Ovary (tissue), 9 donors: ENCODE results near the gene RSRC1. TPM values are rescaled to one million over a fixed set of nuclear protein-coding genes. Genes with fewer than 3 reads are reported as not detected.

Experiments
- DNase-seq, 5 donors: peaks; one replicate each; pipeline ENCODE4 v3.0.0-alpha.2; 2019 to 2020
- H3K27ac ChIP-seq, 2 donors: fragments of 200-600 bp; one replicate each; pipeline versions ENCODE4 v1.5.1 to v1.8.0; 2019 to 2022
- H3K27me3 ChIP-seq: fragments of 200-600 bp; one replicate; pipeline ENCODE4 v1.8.0; 2022
- H3K36me3 ChIP-seq: fragments of 200-600 bp; sonication (generic); one replicate; pipeline ENCODE4 v1.5.1; 2019
- H3K4me1 ChIP-seq: one replicate; pipeline ENCODE4 v1.8.1; 2013; ENCODE audit warnings: mild to moderate bottlenecking, moderate library complexity; ENCODE audit not compliant: insufficient read depth
- H3K4me3 ChIP-seq: fragments of 200-600 bp; sonication (generic); one replicate; pipeline ENCODE4 v1.5.1; 2017
- H3K9me3 ChIP-seq, 2 donors: fragments of 200-600 bp in 1 of 2; sonication (generic) in 1 of 2; one replicate each; pipeline versions ENCODE4 v1.5.1 to v1.8.1; 2013 to 2019; ENCODE audit warnings: mild to moderate bottlenecking in 1 of 2, moderate library complexity in 1 of 2
- CTCF ChIP-seq, 3 donors: fragments of 450-650 bp in 2 of 3; fragments of 200-600 bp in 1 of 3; IDR thresholded peaks; one replicate each; pipeline versions ENCODE4 v1.5.1 to v1.8.0; 2016 to 2022; ENCODE audit warnings: antibody characterized with exemption in 3 of 3, mild to moderate bottlenecking in 1 of 3
- EP300 ChIP-seq: sonication (generic); formaldehyde crosslinking; IDR thresholded peaks from one replicate; pipeline ENCODE4 v1.6.1; 2017; ENCODE audit warnings: antibody characterized with exemption
- POLR2A ChIP-seq: fragments of 450-650 bp; IDR thresholded peaks from one replicate; pipeline ENCODE4 v1.6.1; 2017; ENCODE audit warnings: antibody characterized with exemption, mild to moderate bottlenecking, moderate library complexity
- WGBS, 3 donors: extraction: QIAGEN DNeasy Blood & Tissue Kit in 1 of 3; methylation state at CpG; one replicate each; pipeline versions ENCODE4 v1.1.5 to v1.1.7; 2013 to 2017; 5-methylcytosine and 5-hydroxymethylcytosine counted together
- intact Hi-C, 4 donors: fragments of 100-400 bp; cut with DNase I; formaldehyde crosslinking; loops; one replicate each; pipeline versions ENCODE4 v1.11.0 to v1.15.1; 2022 to 2023
- polyA plus RNA-seq, 2 donors: library from polyadenylated mRNA; stranded (reverse); fragments of 200-250 nt in 1 of 2; fragments of 350-450 nt in 1 of 2; fragmentation: Illumina TruSeq in 1 of 2; extraction: RNeasy Lipid Tissue Mini Kit (QIAGEN cat#74804) in 1 of 2; gene quantifications; one replicate each; pipeline ENCODE4 v1.2.3, GENCODE V29; 2013 to 2014
- total RNA-seq, 7 donors: library from RNA; depleted of rRNA in 2 of 7; stranded (reverse); fragments of >200 nt in 2 of 7; fragmentation: NEBNext Ultra II Directional in 3 of 7; extraction: Animal tissue kit (Norgen Biotek cat#: 25700) in 3 of 7; gene quantifications; one replicate each; pipeline versions ENCODE4 v1.1.0 to v1.2.4, GENCODE V29; 2016 to 2023
- donor health status: DM: no; HTN: no; CAD: no; lungs with moderate emphysema.
- donor health status: DM: no; HTN: no; CAD: no.
- donor health status: Bipolar disorder and iron deficiency.
- donor health status: DM: yes; HTN: yes; CAD: no.
- donor health status: DM: no; HTN: no; CAD: no.
- donor health status: DM: yes; HTN: yes; CAD: no.

Gene RSRC1
- total and polyA plus RNA-seq, 9 donors, result 13.4 to 45.1 (median 31.8) TPM

- H3K9me3 ChIP-seq, result no peaks in the 10 kb centered on the region
- no peak for DNase-seq
- no peak overlapping the region for H3K27ac ChIP-seq
- no peaks in the 10 kb centered on the region for H3K36me3 ChIP-seq
- no peak overlapping the region for H3K4me3 ChIP-seq
- no peaks in the 10 kb centered on the region for H3K27me3 ChIP-seq
- 79 to 83% (median 81%) methylated on average over 4 of the region's 4 CpGs for WGBS, 3 donors
- H3K4me1 ChIP-seq, result no peaks in the 10 kb centered on the region
- intact Hi-C loops, result no loop called here
- TF ChIP-seq POLR2A (no peak), EP300 (no peak), CTCF (IDR thresholded peaks at IDR 0.05) (no peak)
Observed at GRCh38 chr3:158559504-158559903, 449.6 kb downstream of the RSRC1 start.

GRCh38 chr3:158560979-158561378 lies 451.1 kb downstream of the RSRC1 start:
- intact Hi-C loops, result no loop called here
- no peaks in the 10 kb centered on the region for H3K27me3 ChIP-seq
- no peak for DNase-seq
- H3K4me3 ChIP-seq, result no peak overlapping the region
- no peaks in the 10 kb centered on the region for H3K9me3 ChIP-seq
- no peak for TF ChIP-seq POLR2A
- TF ChIP-seq CTCF (IDR thresholded peaks at IDR 0.05), result no peak
- no peak for TF ChIP-seq EP300
- 92 to 100% (median 94%) methylated on average over 1 of the region's 1 CpG for WGBS, 3 donors
- H3K36me3 ChIP-seq, result no peaks in the 10 kb centered on the region
- H3K27ac ChIP-seq, result no peak overlapping the region
- no peaks in the 10 kb centered on the region for H3K4me1 ChIP-seq

GRCh38 chr3:158562674-158563073 lies 452.8 kb downstream of the RSRC1 start:
- H3K4me3 ChIP-seq, result no peak overlapping the region
- no peaks in the 10 kb centered on the region for H3K36me3 ChIP-seq
- H3K27ac ChIP-seq, result no peak overlapping the region
- no peaks in the 10 kb centered on the region for H3K4me1 ChIP-seq
- DNase-seq, result no peak
- no peaks in the 10 kb centered on the region for H3K27me3 ChIP-seq
- TF ChIP-seq POLR2A (no peak), CTCF (IDR thresholded peaks at IDR 0.05) (no peak), EP300 (no peak)
- WGBS, 3 donors, result 80 to 88% (median 81%) methylated on average over 5 of the region's 5 CpGs
- intact Hi-C loops, result no loop called here
- H3K9me3 ChIP-seq, result no peaks in the 10 kb centered on the region

- Histone ChIP-seq H3K36me3 (no peaks in the 10 kb centered on the region), H3K4me3 (no peak overlapping the region), H3K27me3 (no peaks in the 10 kb centered on the region), H3K27ac (no peak overlapping the region), H3K4me1 (no peaks in the 10 kb centered on the region), H3K9me3 (no peaks in the 10 kb centered on the region)
- DNase-seq, result no peak
- intact Hi-C loops, result no loop called here
- TF ChIP-seq EP300 (no peak), CTCF (IDR thresholded peaks at IDR 0.05) (no peak), POLR2A (no peak)
Observed at GRCh38 chr3:158563076-158563475, 453.2 kb downstream of the RSRC1 start.

- Histone ChIP-seq H3K4me3 (no peak overlapping the region), H3K36me3 (no peaks in the 10 kb centered on the region), H3K27me3 (no peaks in the 10 kb centered on the region), H3K4me1 (no peaks in the 10 kb centered on the region), H3K9me3 (no peaks in the 10 kb centered on the region), H3K27ac (no peak overlapping the region)
- DNase-seq, result no peak
- intact Hi-C loops, result no loop called here
- no peak for TF ChIP-seq POLR2A
- no peak for TF ChIP-seq EP300
- no peak for TF ChIP-seq CTCF (IDR thresholded peaks at IDR 0.05)
- 93 to 96% (median 94%) methylated on average over 6 of the region's 6 CpGs for WGBS, 3 donors
Observed at GRCh38 chr3:158565076-158565475, 455.2 kb downstream of the RSRC1 start.
